Endothelial cell of umbilical vein (primary cell): ENCODE results near the gene STAT5B. TPM values are rescaled to one million over a fixed set of nuclear protein-coding genes. Genes with fewer than 3 reads are reported as not detected.

Experiments used
- BruUV-seq: library from RNA; stranded (reverse); fragments of 400-500 nt; replicated peaks from 2 replicates; lab custom pipeline; 2021; lab: Mats Ljungman, UMichigan
- CTCF ChIA-PET: fragments of 300-600, 350-600 bp; sonication (Branson Sonifier 250); formaldehyde crosslinking; loops from one replicate; lab custom pipeline; 2021; ENCODE audit warnings: antibody characterized with exemption, inconsistent platforms; lab: Charles Lee
- POLR2A ChIA-PET: fragments of 300-600, 350-600 bp; sonication (Branson Sonifier 250); formaldehyde crosslinking; loops from one replicate; lab custom pipeline; 2021; ENCODE audit warnings: antibody characterized with exemption, inconsistent platforms; lab: Charles Lee
- DNase-seq: peaks from one replicate; pipeline ENCODE4 v3.0.0-alpha.2; 2011; ENCODE audit warnings: low read depth, low spot score
- FAIRE-seq: peaks from 2 replicates; lab custom pipeline; 2011; peaks lifted over from hg19 to GRCh38; lab: Jason Lieb, UNC
- H2AFZ ChIP-seq: 2 replicates; pipeline ENCODE4 v1.6.0; 2012; ENCODE audit warnings: low read depth, low read length, control low read depth, inconsistent platforms
- H3K27ac ChIP-seq: 2 replicates; pipeline ENCODE4 v1.5.1; 2011; ENCODE audit warnings: low read depth, mild to moderate bottlenecking, control low read depth, low read length, moderate library complexity; ENCODE audit not compliant: insufficient read depth
- H3K27me3 ChIP-seq, 2 experiments: 2 replicates each; pipeline versions ENCODE4 v1.6.0 to v1.6.1; 2011; ENCODE audit warnings: low read length in 2 of 2, mixed read lengths in 1 of 2; ENCODE audit not compliant: control insufficient read depth in 2 of 2, insufficient read depth in 2 of 2
- H3K36me3 ChIP-seq, 2 experiments: 2 replicates in 1 of 2; 3 replicates in 1 of 2; pipeline ENCODE4 v1.5.1; 2011; ENCODE audit warnings: low read length in 2 of 2, mild to moderate bottlenecking in 1 of 2, moderate library complexity in 1 of 2; ENCODE audit not compliant: control insufficient read depth in 2 of 2, insufficient read depth in 2 of 2; ENCODE audit errors: extremely low read depth in 1 of 2
- H3K4me1 ChIP-seq: 3 replicates; pipeline ENCODE4 v1.5.1; 2011; ENCODE audit warnings: mild to moderate bottlenecking, low read length; ENCODE audit not compliant: control insufficient read depth, insufficient read depth; ENCODE audit errors: extremely low read depth
- H3K4me2 ChIP-seq: 2 replicates; pipeline ENCODE4 v1.6.1; 2011; ENCODE audit warnings: low read length, control low read depth, mixed read lengths; ENCODE audit not compliant: insufficient read depth
- H3K4me3 ChIP-seq, 3 experiments: fragments of 200-600 bp in 1 of 3; sonication (generic), shearing (Covaris generic) in 1 of 3; replicated peaks in 1 of 3; 2 replicates each; pipeline ENCODE4 v1.5.1; 2011 to 2016; ENCODE audit warnings: control low read depth in 3 of 3, low read length in 3 of 3, mild to moderate bottlenecking in 2 of 3, inconsistent platforms in 1 of 3, low read depth in 1 of 3, moderate library complexity in 1 of 3; ENCODE audit not compliant: insufficient read depth in 1 of 3
- H3K79me2 ChIP-seq: 2 replicates; pipeline ENCODE4 v1.6.0; 2012; ENCODE audit warnings: low read length, inconsistent platforms; ENCODE audit not compliant: control insufficient read depth, insufficient read depth
- H3K9ac ChIP-seq: replicated peaks from 2 replicates; pipeline ENCODE3; 2011; ENCODE audit warnings: low read length, control low read depth; ENCODE audit not compliant: insufficient read depth; ENCODE audit errors: extremely low read depth
- H3K9me1 ChIP-seq: replicated peaks from 3 replicates; pipeline ENCODE4 v1.6.0; 2011; ENCODE audit warnings: mild to moderate bottlenecking, low read length; ENCODE audit not compliant: control insufficient read depth, insufficient read depth; ENCODE audit errors: extremely low read depth
- H3K9me3 ChIP-seq: replicated peaks from 2 replicates; pipeline ENCODE4 v1.5.1; 2012; ENCODE audit warnings: low read length, inconsistent platforms; ENCODE audit not compliant: control insufficient read depth, insufficient read depth
- H4K20me1 ChIP-seq: replicated peaks from 2 replicates; pipeline ENCODE3; 2011; ENCODE audit warnings: mild to moderate bottlenecking, low read length; ENCODE audit not compliant: control insufficient read depth, insufficient read depth; ENCODE audit errors: extremely low read depth
- EZH2 ChIP-seq: IDR thresholded peaks from 2 replicates; pipeline ENCODE4 v1.6.1; 2012; ENCODE audit warnings: borderline replicate concordance, low read depth, mild to moderate bottlenecking, moderate library complexity, low read length, inconsistent platforms; ENCODE audit not compliant: severe bottlenecking
- FOS ChIP-seq: IDR thresholded peaks from 2 replicates; pipeline ENCODE4 v1.6.1; 2011; ENCODE audit warnings: mild to moderate bottlenecking, low read length, moderate library complexity, borderline replicate concordance; ENCODE audit not compliant: insufficient read depth
- GATA2 ChIP-seq: IDR thresholded peaks from 2 replicates; pipeline ENCODE4 v1.7.0; 2011; ENCODE audit warnings: low read depth, mild to moderate bottlenecking, moderate library complexity, mixed read lengths, low read length; ENCODE audit not compliant: insufficient read length, insufficient read depth
- JUN ChIP-seq: IDR thresholded peaks from 2 replicates; pipeline ENCODE4 v1.6.1; 2011; ENCODE audit warnings: borderline replicate concordance, low read depth; ENCODE audit not compliant: insufficient read length, insufficient read depth
- MYC ChIP-seq: IDR thresholded peaks from one replicate; pipeline ENCODE4 v1.6.1; 2011; ENCODE audit warnings: mild to moderate bottlenecking, low read depth, low read length
- POLR2A ChIP-seq: IDR thresholded peaks from 2 replicates; pipeline ENCODE4 v1.6.1; 2012; ENCODE audit warnings: low read depth, mild to moderate bottlenecking, control low read depth, low read length
- POLR2AphosphoS5 ChIP-seq: IDR thresholded peaks from 2 replicates; pipeline ENCODE4 v1.6.1; 2012; ENCODE audit warnings: low read depth, mild to moderate bottlenecking, control low read depth, low read length, moderate library complexity; ENCODE audit not compliant: insufficient read depth
- dilution Hi-C: fragments of 300-500 bp; cut with MboI; formaldehyde crosslinking; loops from one replicate; pipeline ENCODE4 v1.15.0; 2019; ENCODE audit warnings: low sequenced_read_pairs; ENCODE audit not compliant: extremely low pct_ligation_motif_present
- intact Hi-C: fragments of 100-400 bp; cut with micrococcal nuclease; formaldehyde crosslinking; loops from one replicate; pipeline ENCODE4 v1.10.0; 2022
- polyA plus RNA-seq, 4 experiments: library from polyadenylated mRNA; depleted of rRNA in 3 of 4; stranded (reverse) in 3 of 4; unstranded in 1 of 4; fragments of >200 nt; gene quantifications; 2 replicates each; pipeline versions ENCODE4 v1.2.1 to v1.2.3, GENCODE V29; 2011 to 2012; ENCODE audit warnings: missing spikeins in 1 of 4
- total RNA-seq: library from RNA; stranded (reverse); gene quantifications from 2 replicates; pipeline ENCODE4 v1.2.3, GENCODE V29; 2021
- TF ChIP-seq, protein P1 (sequence below): IDR thresholded peaks from 2 replicates; pipeline ENCODE4 v1.6.1; 2011; ENCODE audit not compliant: insufficient read depth, insufficient read length
- TF ChIP-seq, protein P2 (sequence below), 2 donors: IDR thresholded peaks; 1 replicate in 1 of 2; 2 replicates in 1 of 2; pipeline ENCODE4 v1.5.1; 2011; ENCODE audit warnings: low read length in 2 of 2, mild to moderate bottlenecking in 2 of 2, moderate library complexity in 2 of 2, control low read depth in 1 of 2, inconsistent platforms in 1 of 2, low read depth in 1 of 2; ENCODE audit not compliant: insufficient read depth in 1 of 2; ENCODE audit errors: extremely low read depth in 1 of 2

The STAT5B gene
- total and polyA plus RNA-seq, 2 donors (not counting 3 experiments of a cell fraction or from before 2014, with no cell fraction given): 43.3 to 53.7 TPM

- H3K9me1 ChIP-seq: no peaks in the 10 kb centered on the region
- no peak overlapping the region for H3K4me2 ChIP-seq
- no peak for FAIRE-seq
- no peaks in the 10 kb centered on the region for H3K27me3 ChIP-seq
- POLR2A ChIA-PET: no interaction called here
- CTCF ChIA-PET: no interaction called here
- BruUV-seq: no TSS peak
- no peak overlapping the region for H2AFZ ChIP-seq
- dilution Hi-C loops: no loop called here
- H3K79me2 ChIP-seq: no peaks in the 10 kb centered on the region
- H4K20me1 ChIP-seq: no peaks in the 10 kb centered on the region
- H3K36me3 ChIP-seq: peaks cover 0 to 15% of the 10 kb centered on the region in 2 experiments
- intact Hi-C loops: no loop called here
- H3K4me1 ChIP-seq: no peaks in the 10 kb centered on the region
- no peak overlapping the region for H3K4me3 ChIP-seq
- H3K9ac ChIP-seq: no peak overlapping the region
- no peak overlapping the region for H3K27ac ChIP-seq
- DNase-seq: no peak
- TF ChIP-seq FOS: no peak
- TF ChIP-seq GATA2: no peak
- no peak for TF ChIP-seq POLR2A
- no peak for TF ChIP-seq POLR2AphosphoS5
- no peak for TF ChIP-seq JUN
- TF ChIP-seq, protein P1, sequence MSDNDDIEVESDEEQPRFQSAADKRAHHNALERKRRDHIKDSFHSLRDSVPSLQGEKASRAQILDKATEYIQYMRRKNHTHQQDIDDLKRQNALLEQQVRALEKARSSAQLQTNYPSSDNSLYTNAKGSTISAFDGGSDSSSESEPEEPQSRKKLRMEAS: no peak
- no peak for TF ChIP-seq EZH2
- no peak for TF ChIP-seq MYC
- TF ChIP-seq, protein P2, sequence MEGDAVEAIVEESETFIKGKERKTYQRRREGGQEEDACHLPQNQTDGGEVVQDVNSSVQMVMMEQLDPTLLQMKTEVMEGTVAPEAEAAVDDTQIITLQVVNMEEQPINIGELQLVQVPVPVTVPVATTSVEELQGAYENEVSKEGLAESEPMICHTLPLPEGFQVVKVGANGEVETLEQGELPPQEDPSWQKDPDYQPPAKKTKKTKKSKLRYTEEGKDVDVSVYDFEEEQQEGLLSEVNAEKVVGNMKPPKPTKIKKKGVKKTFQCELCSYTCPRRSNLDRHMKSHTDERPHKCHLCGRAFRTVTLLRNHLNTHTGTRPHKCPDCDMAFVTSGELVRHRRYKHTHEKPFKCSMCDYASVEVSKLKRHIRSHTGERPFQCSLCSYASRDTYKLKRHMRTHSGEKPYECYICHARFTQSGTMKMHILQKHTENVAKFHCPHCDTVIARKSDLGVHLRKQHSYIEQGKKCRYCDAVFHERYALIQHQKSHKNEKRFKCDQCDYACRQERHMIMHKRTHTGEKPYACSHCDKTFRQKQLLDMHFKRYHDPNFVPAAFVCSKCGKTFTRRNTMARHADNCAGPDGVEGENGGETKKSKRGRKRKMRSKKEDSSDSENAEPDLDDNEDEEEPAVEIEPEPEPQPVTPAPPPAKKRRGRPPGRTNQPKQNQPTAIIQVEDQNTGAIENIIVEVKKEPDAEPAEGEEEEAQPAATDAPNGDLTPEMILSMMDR (IDR thresholded peaks at IDR 0.05; ENCODE audit: extremely low read depth in 1 of 2, insufficient read depth in 1 of 2, low read depth in 1 of 2, low read length in 2 of 2): no peak
- H3K9me3 ChIP-seq: no peaks in the 10 kb centered on the region
These were observed 30.1 kb upstream of the STAT5B start for GRCh38 chr17:42306385-42306667.
